Breast epithelium (tissue), 3 donors: ENCODE measurements around the gene BARX1.

Experiments used
- CTCF ChIP-seq, 3 donors: fragments of 450-650 bp; IDR thresholded peaks; one replicate each; pipeline ENCODE4 v1.5.1; 2016 to 2017; ENCODE audit warnings: antibody characterized with exemption in 3 of 3, mild to moderate bottlenecking in 3 of 3, moderate library complexity in 3 of 3
- POLR2A ChIP-seq: fragments of 450-650 bp; IDR thresholded peaks from one replicate; pipeline ENCODE4 v1.6.1; 2016; ENCODE audit warnings: antibody characterized with exemption, mild to moderate bottlenecking, moderate library complexity
- POLR2AphosphoS5 ChIP-seq, 3 donors: sonication (generic); formaldehyde crosslinking; IDR thresholded peaks; one replicate each; pipeline ENCODE4 v1.6.1; 2017; ENCODE audit warnings: antibody characterized with exemption in 3 of 3

GRCh38 chr9:93955111-93955980 is at the start of gene BARX1:
- TF ChIP-seq CTCF (IDR thresholded peaks at IDR 0.05) (no peak), POLR2A (no peak), POLR2AphosphoS5 (IDR thresholded peaks at IDR 0.05) (no peak)
